Measurements from ENCODE around the gene SERPINF2. TPM values are rescaled to one million over a fixed set of nuclear protein-coding genes. Genes with fewer than 3 reads are reported as not detected.

Gene SERPINF2
- total RNA-seq, 2 donors from 2014 or later: 5.0 to 9.8 TPM

DNA sequence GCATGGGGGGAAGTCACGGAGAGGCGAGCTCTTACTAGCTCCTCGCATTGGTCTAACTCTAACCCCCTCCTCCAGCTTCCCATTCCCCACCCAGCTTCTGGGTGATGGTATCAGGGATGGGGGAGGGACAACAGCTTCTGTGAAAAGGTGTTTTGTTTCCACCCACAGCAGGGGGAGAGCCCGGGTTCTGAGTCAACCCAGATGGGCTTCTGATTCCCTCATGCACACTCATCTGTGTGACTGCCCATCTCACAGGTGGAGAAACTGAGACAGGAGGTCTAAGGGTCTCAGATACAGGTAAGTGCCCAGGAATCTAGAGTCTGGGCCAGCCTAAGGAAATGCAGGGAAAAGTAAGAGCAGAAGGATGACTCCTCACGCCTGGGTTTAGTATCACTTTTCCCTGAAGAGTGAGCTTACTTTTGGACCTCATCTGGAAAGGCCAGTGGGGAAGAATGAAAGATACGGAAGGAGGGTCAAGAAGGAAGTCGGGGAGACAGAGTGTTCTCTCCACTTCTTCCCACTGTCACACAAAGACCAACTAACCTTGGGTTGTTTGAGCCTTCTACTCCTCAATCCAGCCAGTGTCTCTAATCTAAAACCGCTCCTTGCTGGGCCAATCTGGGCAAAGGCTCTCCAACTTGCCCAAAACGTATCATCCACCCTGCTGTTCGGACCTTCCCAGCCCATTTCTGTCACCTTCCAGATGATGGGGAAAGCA lies 29.4 kb upstream of the SERPINF2 start:
- Histone ChIP-seq H3K4me3 (peak overlapping the region; percentile 99), H3K36me3 (peaks cover 17% of the 10 kb centered on the region), H3K9me3 (no peaks in the 10 kb centered on the region), H3K4me1 (ENCODE audit: control insufficient read depth in 1 of 2, low read depth in 2 of 2) (peaks cover 34 to 43% of the 10 kb centered on the region in 2 donors), H3K27me3 (replicated peaks; ENCODE audit: insufficient read depth) (no peaks in the 10 kb centered on the region), H3K27ac (peak overlapping the region; percentile 60 to 100)
- DNase-seq (ENCODE audit: low spot score) (no peak), ATAC-seq (ENCODE audit: insufficient number of reproducible peaks, low FRiP score, low read depth) (no peak)
- TF ChIP-seq, protein P1, sequence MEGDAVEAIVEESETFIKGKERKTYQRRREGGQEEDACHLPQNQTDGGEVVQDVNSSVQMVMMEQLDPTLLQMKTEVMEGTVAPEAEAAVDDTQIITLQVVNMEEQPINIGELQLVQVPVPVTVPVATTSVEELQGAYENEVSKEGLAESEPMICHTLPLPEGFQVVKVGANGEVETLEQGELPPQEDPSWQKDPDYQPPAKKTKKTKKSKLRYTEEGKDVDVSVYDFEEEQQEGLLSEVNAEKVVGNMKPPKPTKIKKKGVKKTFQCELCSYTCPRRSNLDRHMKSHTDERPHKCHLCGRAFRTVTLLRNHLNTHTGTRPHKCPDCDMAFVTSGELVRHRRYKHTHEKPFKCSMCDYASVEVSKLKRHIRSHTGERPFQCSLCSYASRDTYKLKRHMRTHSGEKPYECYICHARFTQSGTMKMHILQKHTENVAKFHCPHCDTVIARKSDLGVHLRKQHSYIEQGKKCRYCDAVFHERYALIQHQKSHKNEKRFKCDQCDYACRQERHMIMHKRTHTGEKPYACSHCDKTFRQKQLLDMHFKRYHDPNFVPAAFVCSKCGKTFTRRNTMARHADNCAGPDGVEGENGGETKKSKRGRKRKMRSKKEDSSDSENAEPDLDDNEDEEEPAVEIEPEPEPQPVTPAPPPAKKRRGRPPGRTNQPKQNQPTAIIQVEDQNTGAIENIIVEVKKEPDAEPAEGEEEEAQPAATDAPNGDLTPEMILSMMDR (IDR thresholded peaks at IDR 0.05): no peak

DNA sequence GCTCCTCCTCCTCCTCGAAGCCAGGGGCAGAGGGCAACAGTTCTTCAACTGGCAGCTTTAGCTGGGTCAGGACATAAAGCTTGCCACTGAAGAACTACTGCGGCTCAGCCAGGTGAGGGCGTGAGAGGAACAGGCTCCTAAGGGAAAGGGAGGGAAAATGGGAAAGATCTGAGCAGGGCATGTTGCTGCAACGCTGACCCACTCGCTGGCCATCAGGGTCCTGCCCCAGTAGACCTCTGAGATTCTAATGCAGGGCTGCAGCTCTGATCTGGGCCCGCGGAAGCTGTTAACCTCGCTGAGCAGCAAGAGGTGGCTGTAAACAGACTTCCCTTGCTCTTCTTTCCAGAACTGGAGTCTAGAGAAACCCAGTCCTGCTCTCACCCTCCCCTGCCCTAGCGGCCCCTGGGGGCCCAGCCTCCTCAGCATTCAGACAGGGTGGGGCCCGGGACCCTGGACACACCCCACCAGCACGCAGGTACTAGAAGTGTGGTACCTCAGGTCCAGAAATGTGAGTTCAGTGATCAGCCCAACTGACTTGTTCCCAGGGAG lies 28.7 kb upstream of the SERPINF2 start:
- Histone ChIP-seq H3K4me3 (peak overlapping the region; percentile 99), H3K4me1 (ENCODE audit: control insufficient read depth in 1 of 2, low read depth in 2 of 2) (peaks cover 36 to 45% of the 10 kb centered on the region in 2 donors), H3K27ac (peak overlapping the region; percentile 60 to 100), H3K36me3 (peaks cover 17% of the 10 kb centered on the region), H3K27me3 (replicated peaks; ENCODE audit: insufficient read depth) (no peaks in the 10 kb centered on the region), H3K9me3 (no peaks in the 10 kb centered on the region)
- no peak for ATAC-seq (ENCODE audit: insufficient number of reproducible peaks, low FRiP score, low read depth)
- no peak for DNase-seq (ENCODE audit: low spot score)
- TF ChIP-seq, protein P1 (IDR thresholded peaks at IDR 0.05): no peak

DNA sequence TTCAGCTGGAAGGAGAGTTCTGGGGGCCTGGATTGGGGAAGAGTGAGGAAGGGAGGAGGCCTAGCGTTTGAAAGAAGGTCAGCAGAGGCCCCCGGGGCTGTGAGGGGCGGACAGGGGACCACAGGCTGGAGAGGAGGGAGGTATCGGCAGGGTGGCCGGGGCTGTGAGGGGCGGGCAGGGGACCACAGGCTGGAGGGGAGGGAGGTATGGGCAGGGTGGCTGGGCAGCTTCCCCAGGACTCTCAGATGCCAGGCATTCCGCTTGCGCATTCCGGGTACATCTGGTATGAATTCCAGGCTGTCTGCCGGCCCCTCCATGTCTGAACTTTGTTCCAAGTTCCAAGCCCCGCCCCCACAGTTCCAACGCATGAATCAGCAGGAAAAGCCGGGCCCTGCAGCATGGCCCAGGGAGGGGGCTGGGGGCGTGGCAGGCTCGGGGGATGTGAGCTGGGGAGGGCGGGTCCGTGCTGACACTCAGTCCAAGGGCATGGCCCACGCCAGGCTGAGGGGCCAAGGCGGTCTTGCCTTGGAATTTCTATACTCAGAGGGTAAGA lies 28.2 kb upstream of the SERPINF2 start:
- ATAC-seq (ENCODE audit: insufficient number of reproducible peaks, low FRiP score, low read depth) (peak; percentile 22), DNase-seq (ENCODE audit: low spot score) (peak; percentile 99)
- Histone ChIP-seq H3K27ac (peak overlapping the region; percentile 99 to 100), H3K27me3 (replicated peaks; ENCODE audit: insufficient read depth) (no peaks in the 10 kb centered on the region), H3K36me3 (peaks cover 17% of the 10 kb centered on the region), H3K4me3 (peak overlapping the region; percentile 99), H3K9me3 (no peaks in the 10 kb centered on the region), H3K4me1 (ENCODE audit: control insufficient read depth in 1 of 2, low read depth in 2 of 2) (peaks cover 34 to 45% of the 10 kb centered on the region in 2 donors)
- TF ChIP-seq, protein P1 (IDR thresholded peaks at IDR 0.05): no peak

DNA sequence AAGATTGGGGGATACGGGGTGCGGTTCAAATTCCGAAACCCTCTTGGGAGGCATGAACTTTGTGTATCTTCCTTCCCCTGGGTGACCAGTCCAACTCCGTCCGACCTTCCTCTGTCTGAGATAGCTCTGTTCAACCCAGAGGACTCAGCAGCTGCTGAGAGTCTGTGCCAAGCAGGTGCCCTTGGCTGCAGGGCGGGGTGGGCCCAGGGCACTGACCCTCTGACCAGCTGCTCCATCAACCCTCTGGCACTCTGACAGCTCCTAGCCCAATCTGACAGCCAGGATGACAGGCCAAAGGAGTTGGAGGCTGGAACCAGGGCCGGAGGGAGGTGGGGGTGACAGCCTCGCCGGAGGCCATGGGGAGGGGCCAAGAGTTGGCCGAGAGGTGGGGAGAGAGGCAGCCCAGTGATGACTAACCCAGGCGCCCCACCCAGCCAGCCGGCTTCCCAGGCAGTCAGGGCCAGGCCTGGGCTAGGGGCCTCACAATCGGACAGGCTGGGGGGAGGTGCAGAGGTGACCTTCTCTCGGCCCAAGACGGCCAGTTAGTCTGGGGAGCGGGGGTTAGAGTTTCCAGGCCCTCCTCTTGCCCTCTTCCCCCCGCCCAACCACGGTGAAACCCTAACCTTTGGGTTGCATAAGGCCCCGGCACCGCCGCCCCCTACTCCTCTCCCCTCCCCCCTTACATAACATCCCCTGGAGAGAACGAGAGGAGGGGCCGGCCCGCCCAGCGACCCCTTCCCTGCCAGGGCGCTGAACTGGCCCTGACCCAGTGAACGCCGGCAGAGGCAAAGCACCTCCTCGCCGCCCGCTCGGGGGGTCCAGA lies 27.5 kb upstream of the SERPINF2 start:
- peaks cover 32 to 45% of the 10 kb centered on the region in 2 donors for H3K4me1 ChIP-seq (ENCODE audit: control insufficient read depth in 1 of 2, low read depth in 2 of 2)
- H3K27me3 ChIP-seq (replicated peaks; ENCODE audit: insufficient read depth): no peaks in the 10 kb centered on the region
- H3K36me3 ChIP-seq: peaks cover 17% of the 10 kb centered on the region
- TF ChIP-seq, protein P1 (IDR thresholded peaks at IDR 0.05): no peak
- ATAC-seq (ENCODE audit: insufficient number of reproducible peaks, low FRiP score, low read depth) (peak; percentile 34), DNase-seq (ENCODE audit: low spot score) (peak; percentile 82)
- peak overlapping the region; percentile 99 to 100 for H3K27ac ChIP-seq
- peak overlapping the region; percentile 99 for H3K4me3 ChIP-seq
- no peaks in the 10 kb centered on the region for H3K9me3 ChIP-seq

DNA sequence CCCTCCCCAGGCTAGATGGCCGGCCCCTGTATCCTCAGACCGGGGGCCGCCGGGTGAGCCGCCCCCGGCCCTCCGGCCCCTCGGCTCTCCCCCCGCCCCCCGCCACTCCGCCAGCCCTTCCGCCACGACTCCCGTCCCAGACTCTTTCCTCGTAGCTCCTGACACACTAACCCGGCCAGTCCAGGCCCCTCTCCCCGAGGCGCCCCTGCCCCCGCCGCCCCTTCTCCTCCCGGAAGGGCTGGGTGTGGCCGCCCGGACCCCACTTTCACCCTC lies 26.9 kb upstream of the SERPINF2 start:
- no peak for DNase-seq (ENCODE audit: low spot score)
- Histone ChIP-seq H3K27ac (peak overlapping the region; percentile 99 to 100), H3K4me1 (ENCODE audit: control insufficient read depth in 1 of 2, low read depth in 2 of 2) (peaks cover 29 to 45% of the 10 kb centered on the region in 2 donors), H3K4me3 (peak overlapping the region; percentile 99), H3K9me3 (no peaks in the 10 kb centered on the region), H3K27me3 (replicated peaks; ENCODE audit: insufficient read depth) (no peaks in the 10 kb centered on the region), H3K36me3 (peaks cover 17% of the 10 kb centered on the region)
- TF ChIP-seq, protein P1 (IDR thresholded peaks at IDR 0.05): no peak
- no peak for ATAC-seq (ENCODE audit: insufficient number of reproducible peaks, low FRiP score, low read depth)
